GM21390 (cell line): ENCODE results near the gene CEP112.
"Not testable (repeated sequence)": the region's sequence is repeated elsewhere in the genome, so short reads cannot be mapped to it uniquely, and the experiment has no call there.

ENCODE experiments used
- ATAC-seq: cut with Tn5 transposase; IDR thresholded peaks from one replicate; pipeline ENCODE4 v1.9.1; 2021; ENCODE audit not compliant: unreplicated experiment

The CEP112 gene

GRCh38 chr17:65745241-65745640 lies 446.7 kb downstream of the CEP112 start:
- no peak for ATAC-seq

GRCh38 chr17:65743308-65743655 lies 448.7 kb downstream of the CEP112 start:
- no peak for ATAC-seq

- ATAC-seq, result no peak
These were observed 449.3 kb downstream of the CEP112 start for GRCh38 chr17:65742403-65743307.

- ATAC-seq, result no peak
These were observed 450.2 kb downstream of the CEP112 start for GRCh38 chr17:65741710-65742109.

- no peak for ATAC-seq
These were observed 452.9 kb downstream of the CEP112 start for GRCh38 chr17:65739034-65739433.

GRCh38 chr17:65737451-65737850 lies 454.5 kb downstream of the CEP112 start:
- ATAC-seq, result no peak

- ATAC-seq, result no peak
These were observed 458.6 kb downstream of the CEP112 start for GRCh38 chr17:65733314-65733713.

GRCh38 chr17:65732667-65733066 lies 459.3 kb downstream of the CEP112 start:
- not testable (repeated sequence) for ATAC-seq

- no peak for ATAC-seq
These were observed 461.2 kb downstream of the CEP112 start for GRCh38 chr17:65730711-65731169.

GRCh38 chr17:65729207-65729606 lies 462.7 kb downstream of the CEP112 start:
- ATAC-seq, result no peak

- no peak for ATAC-seq
These were observed 464.1 kb downstream of the CEP112 start for GRCh38 chr17:65727832-65728231.

- no peak for ATAC-seq
These were observed 464.7 kb downstream of the CEP112 start for GRCh38 chr17:65727246-65727645.

- no peak for ATAC-seq
These were observed 468.3 kb downstream of the CEP112 start for GRCh38 chr17:65723431-65724151.

GRCh38 chr17:65718601-65719000 lies 473.3 kb downstream of the CEP112 start:
- no peak for ATAC-seq

GRCh38 chr17:65712383-65713267 lies 479.3 kb downstream of the CEP112 start:
- ATAC-seq, result no peak

GRCh38 chr17:65711671-65712276 lies 480.2 kb downstream of the CEP112 start:
- ATAC-seq, result no peak

- no peak for ATAC-seq
These were observed 484.2 kb downstream of the CEP112 start for GRCh38 chr17:65707780-65708179.

- ATAC-seq, result no peak
These were observed 487.2 kb downstream of the CEP112 start for GRCh38 chr17:65704731-65705130.

GRCh38 chr17:65703891-65704290 lies 488.0 kb downstream of the CEP112 start:
- ATAC-seq, result no peak

GRCh38 chr17:65699459-65699858 lies 492.5 kb downstream of the CEP112 start:
- no peak for ATAC-seq
